ENCODE measurements around the gene CD99L2. TPM values are rescaled to one million over a fixed set of nuclear protein-coding genes. Genes with fewer than 3 reads are reported as not detected.

The CD99L2 gene
- polyA plus RNA-seq, 1 donor from 2014 or later, result 61.0 TPM

DNA sequence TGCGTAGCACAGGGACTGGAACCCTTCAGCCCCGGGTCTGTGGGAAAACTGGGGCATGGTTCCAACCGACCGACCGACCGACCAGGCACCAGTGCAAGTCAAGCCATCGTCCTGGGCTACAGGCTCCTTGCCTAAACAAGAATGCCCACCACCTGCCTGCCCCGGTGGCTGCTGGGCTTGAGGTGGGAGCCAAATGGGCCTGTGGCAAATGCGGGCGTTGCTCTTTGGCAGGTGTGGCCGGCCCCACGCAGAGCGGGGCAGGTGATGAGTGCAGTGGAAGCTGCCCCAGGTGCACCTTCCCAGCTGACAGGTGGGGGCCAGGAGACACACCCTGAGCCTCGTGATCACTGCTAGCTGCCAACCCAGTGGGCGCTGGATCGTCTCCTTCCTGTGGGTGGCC is 127.4 kb downstream of the CD99L2 start:
- Histone ChIP-seq H2AFZ (ENCODE audit: low read depth, low read length) (no peak overlapping the region), H3K79me2 (replicated peaks; ENCODE audit: insufficient read depth, low read length) (no peaks in the 10 kb centered on the region), H3K4me2 (ENCODE audit: low read length) (no peak overlapping the region), H3K27me3 (ENCODE audit: insufficient read depth, low read depth, low read length) (no peaks in the 10 kb centered on the region), H3K9ac (ENCODE audit: low read length) (no peak overlapping the region), H3K4me3 (ENCODE audit: low read length) (no peak overlapping the region), H3F3A (ENCODE audit: insufficient read depth, low read length, poor library complexity, severe bottlenecking) (no peaks in the 10 kb centered on the region), H3K27ac (ENCODE audit: low read length) (no peak overlapping the region), H3K9me2 (ENCODE audit: insufficient read depth, low read length) (no peaks in the 10 kb centered on the region), H3K9me3 (ENCODE audit: low read length) (no peaks in the 10 kb centered on the region), H4K20me1 (ENCODE audit: insufficient read depth) (no peaks in the 10 kb centered on the region), H3K36me3 (ENCODE audit: insufficient read depth, low read length) (no peaks in the 10 kb centered on the region)
- TF ChIP-seq MXI1 (conservative IDR thresholded peaks at IDR 0.05; ENCODE audit: poor library complexity, severe bottlenecking) (no peak), RAD21 (conservative IDR thresholded peaks at IDR 0.05) (no peak), EP300 (conservative IDR thresholded peaks at IDR 0.05; ENCODE audit: poor library complexity, severe bottlenecking) (no peak), SMC3 (conservative IDR thresholded peaks at IDR 0.05; ENCODE audit: poor library complexity) (no peak), EZH2 (IDR thresholded peaks at IDR 0.05; ENCODE audit: borderline replicate concordance, insufficient read depth, low read length, poor library complexity, severe bottlenecking) (no peak), TAF1 (IDR thresholded peaks at IDR 0.05; ENCODE audit: low read depth) (no peak)
- TF ChIP-seq, protein P1, sequence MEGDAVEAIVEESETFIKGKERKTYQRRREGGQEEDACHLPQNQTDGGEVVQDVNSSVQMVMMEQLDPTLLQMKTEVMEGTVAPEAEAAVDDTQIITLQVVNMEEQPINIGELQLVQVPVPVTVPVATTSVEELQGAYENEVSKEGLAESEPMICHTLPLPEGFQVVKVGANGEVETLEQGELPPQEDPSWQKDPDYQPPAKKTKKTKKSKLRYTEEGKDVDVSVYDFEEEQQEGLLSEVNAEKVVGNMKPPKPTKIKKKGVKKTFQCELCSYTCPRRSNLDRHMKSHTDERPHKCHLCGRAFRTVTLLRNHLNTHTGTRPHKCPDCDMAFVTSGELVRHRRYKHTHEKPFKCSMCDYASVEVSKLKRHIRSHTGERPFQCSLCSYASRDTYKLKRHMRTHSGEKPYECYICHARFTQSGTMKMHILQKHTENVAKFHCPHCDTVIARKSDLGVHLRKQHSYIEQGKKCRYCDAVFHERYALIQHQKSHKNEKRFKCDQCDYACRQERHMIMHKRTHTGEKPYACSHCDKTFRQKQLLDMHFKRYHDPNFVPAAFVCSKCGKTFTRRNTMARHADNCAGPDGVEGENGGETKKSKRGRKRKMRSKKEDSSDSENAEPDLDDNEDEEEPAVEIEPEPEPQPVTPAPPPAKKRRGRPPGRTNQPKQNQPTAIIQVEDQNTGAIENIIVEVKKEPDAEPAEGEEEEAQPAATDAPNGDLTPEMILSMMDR (IDR thresholded peaks at IDR 0.05; ENCODE audit: poor library complexity, severe bottlenecking), result no peak
- TF ChIP-seq, protein P2, sequence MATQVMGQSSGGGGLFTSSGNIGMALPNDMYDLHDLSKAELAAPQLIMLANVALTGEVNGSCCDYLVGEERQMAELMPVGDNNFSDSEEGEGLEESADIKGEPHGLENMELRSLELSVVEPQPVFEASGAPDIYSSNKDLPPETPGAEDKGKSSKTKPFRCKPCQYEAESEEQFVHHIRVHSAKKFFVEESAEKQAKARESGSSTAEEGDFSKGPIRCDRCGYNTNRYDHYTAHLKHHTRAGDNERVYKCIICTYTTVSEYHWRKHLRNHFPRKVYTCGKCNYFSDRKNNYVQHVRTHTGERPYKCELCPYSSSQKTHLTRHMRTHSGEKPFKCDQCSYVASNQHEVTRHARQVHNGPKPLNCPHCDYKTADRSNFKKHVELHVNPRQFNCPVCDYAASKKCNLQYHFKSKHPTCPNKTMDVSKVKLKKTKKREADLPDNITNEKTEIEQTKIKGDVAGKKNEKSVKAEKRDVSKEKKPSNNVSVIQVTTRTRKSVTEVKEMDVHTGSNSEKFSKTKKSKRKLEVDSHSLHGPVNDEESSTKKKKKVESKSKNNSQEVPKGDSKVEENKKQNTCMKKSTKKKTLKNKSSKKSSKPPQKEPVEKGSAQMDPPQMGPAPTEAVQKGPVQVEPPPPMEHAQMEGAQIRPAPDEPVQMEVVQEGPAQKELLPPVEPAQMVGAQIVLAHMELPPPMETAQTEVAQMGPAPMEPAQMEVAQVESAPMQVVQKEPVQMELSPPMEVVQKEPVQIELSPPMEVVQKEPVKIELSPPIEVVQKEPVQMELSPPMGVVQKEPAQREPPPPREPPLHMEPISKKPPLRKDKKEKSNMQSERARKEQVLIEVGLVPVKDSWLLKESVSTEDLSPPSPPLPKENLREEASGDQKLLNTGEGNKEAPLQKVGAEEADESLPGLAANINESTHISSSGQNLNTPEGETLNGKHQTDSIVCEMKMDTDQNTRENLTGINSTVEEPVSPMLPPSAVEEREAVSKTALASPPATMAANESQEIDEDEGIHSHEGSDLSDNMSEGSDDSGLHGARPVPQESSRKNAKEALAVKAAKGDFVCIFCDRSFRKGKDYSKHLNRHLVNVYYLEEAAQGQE (IDR thresholded peaks at IDR 0.05; ENCODE audit: borderline replicate concordance), result no peak

DNA sequence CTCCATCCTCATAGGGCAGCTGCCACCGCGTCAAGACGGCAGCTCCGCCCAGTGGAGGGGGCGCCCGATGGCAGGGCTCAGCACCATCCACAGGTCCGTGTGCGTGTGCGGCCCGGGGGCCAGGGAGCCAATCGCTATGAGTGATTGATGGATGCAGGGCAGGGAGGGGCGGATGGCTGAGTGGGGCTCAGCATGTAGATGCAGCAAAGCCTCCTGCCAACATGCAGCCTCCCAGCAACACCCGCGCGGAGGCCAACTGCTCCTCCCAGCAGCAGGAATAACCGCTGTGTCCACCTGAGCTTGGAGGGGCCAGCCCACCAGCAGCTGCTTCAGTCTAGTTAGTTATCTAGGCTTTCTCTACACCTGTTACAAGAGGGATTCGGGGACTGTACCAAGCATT is 127.8 kb downstream of the CD99L2 start:
- Histone ChIP-seq H3K4me3 (ENCODE audit: low read length) (no peak overlapping the region), H3K36me3 (ENCODE audit: insufficient read depth, low read length) (no peaks in the 10 kb centered on the region), H3K27ac (ENCODE audit: low read length) (no peak overlapping the region), H3K9me2 (ENCODE audit: insufficient read depth, low read length) (no peaks in the 10 kb centered on the region), H3K9me3 (ENCODE audit: low read length) (no peaks in the 10 kb centered on the region), H3F3A (ENCODE audit: insufficient read depth, low read length, poor library complexity, severe bottlenecking) (no peaks in the 10 kb centered on the region), H3K79me2 (replicated peaks; ENCODE audit: insufficient read depth, low read length) (no peaks in the 10 kb centered on the region), H3K27me3 (ENCODE audit: insufficient read depth, low read depth, low read length) (no peaks in the 10 kb centered on the region), H3K9ac (ENCODE audit: low read length) (no peak overlapping the region), H3K4me2 (ENCODE audit: low read length) (no peak overlapping the region), H4K20me1 (ENCODE audit: insufficient read depth) (no peaks in the 10 kb centered on the region), H2AFZ (ENCODE audit: low read depth, low read length) (no peak overlapping the region)
- TF ChIP-seq, protein P2 (IDR thresholded peaks at IDR 0.05; ENCODE audit: borderline replicate concordance), result no peak
- TF ChIP-seq MXI1 (conservative IDR thresholded peaks at IDR 0.05; ENCODE audit: poor library complexity, severe bottlenecking) (no peak), EP300 (conservative IDR thresholded peaks at IDR 0.05; ENCODE audit: poor library complexity, severe bottlenecking) (no peak), POLR2AphosphoS5 (IDR thresholded peaks at IDR 0.05) (no peak), SMC3 (conservative IDR thresholded peaks at IDR 0.05; ENCODE audit: poor library complexity) (no peak), EZH2 (IDR thresholded peaks at IDR 0.05; ENCODE audit: borderline replicate concordance, insufficient read depth, low read length, poor library complexity, severe bottlenecking) (no peak), TAF1 (IDR thresholded peaks at IDR 0.05; ENCODE audit: low read depth) (no peak), RAD21 (conservative IDR thresholded peaks at IDR 0.05) (no peak)
- TF ChIP-seq, protein P1 (IDR thresholded peaks at IDR 0.05; ENCODE audit: poor library complexity, severe bottlenecking), result no peak
